GM08714 (cell line): ENCODE measurements around the gene PLA2R1.

ENCODE experiments used
- H3K4me3 ChIP-seq: fragments of 200-500 bp; sonication (Bioruptor generic); 2 replicates; pipeline ENCODE4 v1.5.1; 2014; ENCODE audit warnings: mild to moderate bottlenecking, low read length, inconsistent platforms
- ZNF274 ChIP-seq: IDR thresholded peaks from 2 replicates; pipeline ENCODE4 v1.6.1; 2012; ENCODE audit warnings: mild to moderate bottlenecking, low read depth, low read length

PLA2R1 gene

DNA sequence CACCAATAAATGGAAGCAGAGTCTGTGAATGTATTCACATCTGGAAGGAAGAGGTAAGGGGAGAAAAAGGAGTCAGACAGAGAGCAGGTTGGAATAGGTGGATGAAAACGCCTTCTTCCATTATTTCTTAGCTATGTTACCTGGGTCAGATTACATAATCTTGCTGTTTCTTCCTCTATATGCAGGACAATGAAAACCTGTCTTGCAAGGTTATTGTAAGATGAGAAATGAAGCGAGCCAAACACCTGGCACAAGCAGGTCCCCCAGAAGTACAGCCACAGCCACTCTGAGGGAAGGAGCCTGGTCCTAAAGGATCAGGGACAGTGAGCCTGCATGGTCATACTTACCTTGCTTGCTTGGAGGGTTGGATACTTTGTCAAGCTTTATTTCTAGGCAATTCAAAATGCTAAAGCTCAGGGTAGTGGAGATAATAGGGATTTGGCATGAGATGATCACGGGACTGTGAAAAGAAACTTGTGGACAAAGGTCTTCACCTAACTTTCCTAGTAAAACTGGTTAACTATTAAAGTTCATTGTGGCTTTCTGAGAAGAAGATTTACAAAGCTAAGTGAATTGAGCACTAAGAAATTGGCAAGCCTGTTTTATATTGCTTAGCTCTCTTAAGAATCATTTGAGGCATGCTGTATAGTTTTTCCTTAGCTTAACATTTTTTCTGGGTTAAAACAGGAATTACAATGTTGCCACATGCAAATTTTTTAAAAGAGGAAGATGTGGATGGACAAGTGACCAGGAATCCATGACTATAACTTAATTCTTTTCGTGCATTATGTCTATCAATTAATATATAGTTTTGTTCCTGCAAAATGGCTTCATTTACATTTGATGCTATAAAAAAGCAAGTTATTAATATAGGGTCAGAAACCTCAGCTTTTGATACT is 15.7 kb upstream of the PLA2R1 start:
- no peak for TF ChIP-seq ZNF274
- H3K4me3 ChIP-seq, result no peak overlapping the region

GRCh38 chr2:160076914-160077313 is 14.5 kb upstream of the PLA2R1 start:
- H3K4me3 ChIP-seq, result no peak overlapping the region
- TF ChIP-seq ZNF274, result no peak

DNA sequence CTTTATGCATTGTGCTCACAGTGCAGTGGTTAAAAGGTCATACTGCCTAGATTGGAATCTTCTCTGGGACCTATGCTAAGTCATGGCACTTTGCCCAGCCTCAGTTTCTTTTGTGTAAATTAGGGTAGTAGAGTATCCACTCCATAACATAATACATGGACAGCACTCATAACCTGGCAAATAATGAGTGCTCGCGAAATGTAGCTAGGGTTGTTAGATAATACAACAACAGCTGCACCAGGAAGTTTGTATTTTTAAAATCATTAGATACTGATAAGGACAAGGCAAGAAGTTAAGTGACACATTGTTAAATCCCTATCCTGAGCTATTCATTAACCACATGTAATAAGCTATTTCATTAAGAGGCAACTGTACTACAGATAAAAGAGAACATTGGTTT is 13.8 kb upstream of the PLA2R1 start:
- H3K4me3 ChIP-seq, result no peak overlapping the region
- TF ChIP-seq ZNF274, result no peak

- H3K4me3 ChIP-seq, result no peak overlapping the region
- no peak for TF ChIP-seq ZNF274
These were observed 12.8 kb upstream of the PLA2R1 start for GRCh38 chr2:160075171-160075570.

GRCh38 chr2:160073284-160073888 is 11.0 kb upstream of the PLA2R1 start:
- no peak for TF ChIP-seq ZNF274
- H3K4me3 ChIP-seq, result no peak overlapping the region

GRCh38 chr2:160068906-160069305 is 6.5 kb upstream of the PLA2R1 start:
- TF ChIP-seq ZNF274, result no peak
- H3K4me3 ChIP-seq, result no peak overlapping the region

DNA sequence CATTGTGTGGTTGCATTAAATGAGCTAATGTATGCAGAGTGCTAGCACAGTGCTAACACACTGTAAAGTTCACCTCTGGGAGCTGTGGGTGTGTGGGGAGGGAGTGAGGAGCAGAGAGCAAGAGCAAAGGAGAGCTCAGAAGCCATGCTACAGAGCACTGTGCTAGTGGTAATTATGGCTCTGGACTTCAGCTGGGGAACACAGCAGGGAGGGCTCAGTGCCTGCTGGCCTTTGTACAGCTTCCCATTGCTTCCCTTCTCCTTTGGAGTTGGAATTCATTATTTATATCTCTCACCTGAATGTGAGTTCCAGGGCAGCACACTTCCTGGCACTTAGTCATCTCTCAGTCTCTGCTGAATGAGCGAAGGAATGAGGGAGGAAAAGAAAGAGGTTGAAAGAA is 2.5 kb upstream of the PLA2R1 start:
- no peak overlapping the region for H3K4me3 ChIP-seq
- no peak for TF ChIP-seq ZNF274

GRCh38 chr2:160063879-160064612 is 1.6 kb upstream of the PLA2R1 start:
- TF ChIP-seq ZNF274, result no peak
- H3K4me3 ChIP-seq, result no peak overlapping the region

DNA sequence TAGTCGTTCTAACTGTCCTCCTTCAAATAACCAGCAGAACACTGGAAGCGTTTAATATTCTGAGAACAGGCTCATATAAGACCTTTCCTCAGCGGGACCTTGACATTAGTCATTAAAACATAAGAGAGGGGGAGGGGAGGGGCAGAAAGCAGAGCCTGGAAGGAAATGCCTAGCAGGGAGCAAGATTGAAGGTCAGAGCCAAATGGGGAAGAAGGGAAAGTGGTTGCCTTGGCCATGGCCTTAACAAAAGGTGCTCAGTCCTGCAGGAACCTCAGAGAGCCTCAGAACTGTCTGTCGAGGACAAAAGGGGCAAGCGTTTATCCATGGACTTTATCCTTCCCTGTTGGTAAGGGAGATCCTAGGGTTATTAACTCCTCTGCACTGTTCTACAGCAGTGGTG is 856 bp upstream of the PLA2R1 start:
- TF ChIP-seq ZNF274, result no peak
- H3K4me3 ChIP-seq, result no peak overlapping the region

GRCh38 chr2:160061944-160062291 is 497 bp downstream of the PLA2R1 start:
- no peak for TF ChIP-seq ZNF274
- H3K4me3 ChIP-seq, result no peak overlapping the region; the same call in 1 of the 2 replicates

DNA sequence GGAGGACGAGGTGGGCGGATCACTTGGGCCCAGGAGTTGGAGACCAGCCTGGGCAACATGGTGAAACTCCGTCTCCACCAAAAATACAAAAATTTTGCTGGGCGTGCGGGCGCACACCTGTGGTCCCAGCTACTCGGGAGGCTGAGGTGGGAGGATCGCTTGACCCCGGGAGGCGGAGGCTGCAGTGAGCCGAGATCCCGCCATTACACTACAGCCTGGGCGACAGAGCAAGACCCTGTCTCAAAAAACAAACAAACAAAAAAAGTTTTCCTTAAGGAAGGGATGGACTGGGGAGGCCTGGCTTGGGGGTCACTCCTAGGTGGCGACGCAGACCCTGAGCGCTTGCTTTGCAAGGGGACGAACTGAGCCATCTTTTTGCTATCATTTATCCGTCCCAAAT is 882 bp downstream of the PLA2R1 start:
- no peak overlapping the region for H3K4me3 ChIP-seq
- no peak for TF ChIP-seq ZNF274

- H3K4me3 ChIP-seq, result no peak overlapping the region
- TF ChIP-seq ZNF274, result no peak
These were observed 2.1 kb downstream of the PLA2R1 start for GRCh38 chr2:160060297-160060696.

DNA sequence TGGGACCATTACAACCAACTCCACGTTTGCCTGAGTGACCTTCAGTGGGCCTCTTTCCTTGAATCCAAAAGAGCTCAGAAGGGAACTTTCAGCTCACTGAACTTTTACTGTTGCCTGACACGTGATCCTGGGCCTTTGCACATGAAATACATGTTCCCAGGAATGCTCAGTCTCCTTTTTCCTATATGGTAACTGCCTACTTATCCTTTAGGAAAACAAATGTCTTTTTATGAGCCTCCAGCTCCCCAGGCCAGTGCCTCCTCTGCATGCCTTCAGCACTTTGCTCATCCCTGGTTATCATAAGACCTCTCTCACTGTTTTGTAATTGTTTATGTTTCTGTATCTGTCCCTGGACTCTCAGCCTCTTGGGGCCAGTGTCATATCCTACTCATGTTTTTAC is 5.1 kb downstream of the PLA2R1 start:
- TF ChIP-seq ZNF274, result no peak

GRCh38 chr2:160055726-160056108 is 6.7 kb downstream of the PLA2R1 start:
- TF ChIP-seq ZNF274, result no peak
- H3K4me3 ChIP-seq, result no peak overlapping the region

More for the DNA sequence above, 5.1 kb downstream of the PLA2R1 start:
- no peak overlapping the region for H3K4me3 ChIP-seq
